Activated CD8-positive, alpha-beta memory T cell treated with anti-CD3 and anti-CD28 coated beads, Interleukin-2, amount 50 U/mL, for 48 hours (primary cell): ENCODE results near the gene TRAIP.
A peak's percentile ranks its signal among the peaks of the same experiment; 100 is the strongest.
"Not testable (repeated sequence)": the region's sequence is repeated elsewhere in the genome, so short reads cannot be mapped to it uniquely, and the experiment has no call there.

Experiments used
- DNase-seq: peaks from one replicate; pipeline ENCODE4 v3.0.0-alpha.2; 2020

Gene TRAIP, protein sequence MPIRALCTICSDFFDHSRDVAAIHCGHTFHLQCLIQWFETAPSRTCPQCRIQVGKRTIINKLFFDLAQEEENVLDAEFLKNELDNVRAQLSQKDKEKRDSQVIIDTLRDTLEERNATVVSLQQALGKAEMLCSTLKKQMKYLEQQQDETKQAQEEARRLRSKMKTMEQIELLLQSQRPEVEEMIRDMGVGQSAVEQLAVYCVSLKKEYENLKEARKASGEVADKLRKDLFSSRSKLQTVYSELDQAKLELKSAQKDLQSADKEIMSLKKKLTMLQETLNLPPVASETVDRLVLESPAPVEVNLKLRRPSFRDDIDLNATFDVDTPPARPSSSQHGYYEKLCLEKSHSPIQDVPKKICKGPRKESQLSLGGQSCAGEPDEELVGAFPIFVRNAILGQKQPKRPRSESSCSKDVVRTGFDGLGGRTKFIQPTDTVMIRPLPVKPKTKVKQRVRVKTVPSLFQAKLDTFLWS

DNA sequence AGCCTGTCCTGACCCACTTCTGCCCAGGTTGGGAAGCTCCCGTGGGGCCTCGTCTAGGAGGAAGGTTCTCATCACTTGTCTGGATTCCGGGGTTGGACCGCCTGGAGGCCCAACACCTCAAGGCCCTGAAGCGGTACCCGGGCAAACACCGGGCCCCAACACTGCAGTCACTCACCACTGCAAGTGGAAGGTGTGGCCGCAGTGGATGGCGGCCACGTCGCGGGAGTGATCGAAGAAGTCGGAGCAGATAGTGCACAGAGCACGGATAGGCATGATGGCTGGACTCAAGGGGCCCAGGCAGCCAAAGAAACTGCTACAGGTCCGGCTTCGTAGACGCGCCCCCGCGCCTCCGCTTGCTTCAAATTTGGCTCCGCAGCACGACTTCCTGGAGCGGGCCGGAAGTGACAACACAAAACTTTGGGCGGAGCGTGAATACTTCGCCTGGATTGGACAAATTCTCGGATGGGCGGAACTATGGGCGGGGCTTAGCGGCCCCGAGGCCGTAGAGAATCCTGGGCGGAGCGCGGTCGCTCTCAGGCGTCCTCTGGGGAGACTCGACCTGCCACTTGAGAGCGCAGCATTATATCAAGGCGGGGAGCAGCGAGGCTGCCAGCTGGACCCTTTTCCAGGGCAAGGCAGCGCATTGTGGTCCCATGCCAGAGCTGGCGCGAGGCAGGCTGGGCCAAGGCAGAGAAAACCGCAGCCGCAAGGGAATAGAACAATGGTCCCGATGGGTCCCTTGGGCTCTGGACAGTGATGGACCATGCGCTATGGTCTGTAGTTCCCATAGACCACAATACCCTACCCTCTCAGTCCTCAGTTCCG lies at the start of gene TRAIP:
Gene TRAIP (minus strand): TSS at position 384 of the 825 bp plus-strand sequence. CDS start 111 bp downstream, at position 273.
- DNase-seq, result peak; percentile 97

DNA sequence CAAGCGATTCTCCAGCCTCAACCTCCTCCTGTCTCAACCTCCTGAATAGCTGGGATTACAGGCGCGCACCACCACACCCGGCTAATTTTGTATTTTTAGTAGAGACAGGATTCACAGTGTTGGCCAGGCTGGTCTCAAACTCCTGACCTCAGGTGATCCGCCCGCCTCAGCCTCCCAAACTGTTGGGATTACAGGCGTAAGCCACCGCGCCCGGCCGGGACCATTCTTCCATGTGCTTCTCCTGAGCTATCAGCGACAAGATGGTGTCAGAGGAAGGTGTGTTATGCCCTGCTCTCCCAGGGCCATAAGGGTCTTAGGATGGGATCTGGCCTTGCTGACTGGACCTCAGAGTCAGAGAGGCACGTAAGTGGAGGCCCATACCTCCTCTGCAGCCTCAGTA lies 48.1 kb upstream of the TRAIP start:
- DNase-seq, result not testable (repeated sequence)

DNA sequence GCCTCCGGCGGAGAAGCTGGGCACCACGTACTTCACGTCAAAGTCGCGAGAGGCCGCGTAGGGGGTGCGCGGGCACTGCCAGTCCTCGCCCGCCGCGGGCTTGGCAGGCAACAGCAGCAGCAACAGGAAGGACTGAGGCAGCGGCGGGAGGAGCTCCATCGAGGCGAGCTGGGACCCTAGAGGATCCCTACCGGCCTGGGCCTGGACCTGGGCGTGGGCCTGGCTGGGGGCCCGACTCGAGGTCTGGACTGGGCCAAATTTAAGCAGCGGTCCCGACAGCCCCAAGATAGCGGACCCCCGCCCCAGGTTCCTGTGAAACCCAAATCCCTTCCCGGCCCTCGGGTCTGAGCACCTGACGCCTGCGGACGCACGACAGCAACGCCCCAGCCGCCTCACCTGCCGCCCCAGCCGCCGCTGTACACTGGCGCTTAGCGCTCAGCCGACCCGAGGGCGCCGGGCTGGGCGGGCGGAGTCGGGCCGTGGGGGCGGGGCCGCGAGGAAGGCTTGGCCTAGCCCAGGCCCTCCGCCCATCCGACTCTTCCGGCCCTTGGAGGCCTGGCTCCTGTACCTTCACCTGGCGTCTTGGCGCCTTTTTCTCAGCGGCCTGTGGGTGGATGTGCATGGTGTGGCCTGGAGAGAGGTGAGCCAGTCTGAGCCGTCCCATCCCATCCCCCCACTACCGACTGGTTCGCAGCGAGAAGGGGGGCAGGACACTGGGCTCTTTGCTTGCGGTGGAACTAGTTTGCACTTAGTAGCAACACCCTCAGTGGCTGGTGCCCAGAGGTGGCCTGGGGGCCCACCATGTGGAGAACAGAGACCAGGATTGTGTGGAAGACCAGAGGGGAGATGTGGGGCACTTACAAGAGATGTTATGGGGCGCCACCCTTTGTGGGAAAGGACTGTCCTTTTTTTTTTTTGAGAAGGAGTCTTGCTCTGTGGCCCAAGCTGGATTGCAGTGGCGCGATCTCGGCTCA lies 47.4 kb upstream of the TRAIP start, which contains the start of gene MST1R:
Gene MST1R (minus strand): TSS at position 423 of the 974 bp plus-strand sequence. CDS start 264 bp downstream, at position 159.
- DNase-seq, result peak; percentile 90

DNA sequence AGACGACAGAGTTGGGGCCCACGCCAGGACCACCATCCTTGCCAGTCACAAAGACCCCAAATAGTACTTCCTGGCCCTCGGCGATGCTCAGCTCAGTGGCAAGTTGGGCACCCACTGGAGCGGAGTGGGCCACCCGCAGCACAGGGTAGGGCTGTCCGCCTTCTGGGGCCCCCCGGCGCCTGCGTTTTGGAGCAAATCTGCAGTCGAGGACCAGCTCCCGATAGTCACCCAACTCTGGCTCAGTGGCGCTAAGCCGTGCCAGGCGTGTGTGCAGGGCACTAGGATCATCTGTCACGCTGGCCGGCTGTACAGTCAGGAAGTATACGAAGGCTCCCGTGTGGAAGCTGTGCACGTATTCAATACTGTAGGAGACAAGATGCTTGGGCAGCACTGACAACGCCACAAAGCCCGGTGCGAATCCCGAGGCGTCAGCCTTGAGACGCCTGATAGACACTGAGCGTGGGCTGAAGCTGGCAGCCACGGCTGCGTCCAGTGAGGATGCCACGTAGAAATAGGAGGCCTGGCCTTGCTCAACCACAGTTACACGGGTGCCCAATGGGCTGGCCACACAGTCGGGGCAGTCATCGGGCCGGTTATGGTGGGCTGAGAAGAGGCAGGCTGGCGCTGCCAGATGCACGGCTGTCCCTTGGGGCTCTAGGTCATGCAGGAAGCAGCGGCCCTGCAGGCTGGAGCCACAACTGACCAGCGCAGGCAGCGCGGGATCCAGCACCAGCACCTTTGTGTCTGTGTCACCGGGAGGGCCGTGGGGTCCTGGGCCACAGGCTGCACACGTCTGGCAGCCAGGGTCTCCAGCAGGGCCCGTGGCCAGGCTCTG lies 46.4 kb upstream of the TRAIP start:
- DNase-seq, result no peak

DNA sequence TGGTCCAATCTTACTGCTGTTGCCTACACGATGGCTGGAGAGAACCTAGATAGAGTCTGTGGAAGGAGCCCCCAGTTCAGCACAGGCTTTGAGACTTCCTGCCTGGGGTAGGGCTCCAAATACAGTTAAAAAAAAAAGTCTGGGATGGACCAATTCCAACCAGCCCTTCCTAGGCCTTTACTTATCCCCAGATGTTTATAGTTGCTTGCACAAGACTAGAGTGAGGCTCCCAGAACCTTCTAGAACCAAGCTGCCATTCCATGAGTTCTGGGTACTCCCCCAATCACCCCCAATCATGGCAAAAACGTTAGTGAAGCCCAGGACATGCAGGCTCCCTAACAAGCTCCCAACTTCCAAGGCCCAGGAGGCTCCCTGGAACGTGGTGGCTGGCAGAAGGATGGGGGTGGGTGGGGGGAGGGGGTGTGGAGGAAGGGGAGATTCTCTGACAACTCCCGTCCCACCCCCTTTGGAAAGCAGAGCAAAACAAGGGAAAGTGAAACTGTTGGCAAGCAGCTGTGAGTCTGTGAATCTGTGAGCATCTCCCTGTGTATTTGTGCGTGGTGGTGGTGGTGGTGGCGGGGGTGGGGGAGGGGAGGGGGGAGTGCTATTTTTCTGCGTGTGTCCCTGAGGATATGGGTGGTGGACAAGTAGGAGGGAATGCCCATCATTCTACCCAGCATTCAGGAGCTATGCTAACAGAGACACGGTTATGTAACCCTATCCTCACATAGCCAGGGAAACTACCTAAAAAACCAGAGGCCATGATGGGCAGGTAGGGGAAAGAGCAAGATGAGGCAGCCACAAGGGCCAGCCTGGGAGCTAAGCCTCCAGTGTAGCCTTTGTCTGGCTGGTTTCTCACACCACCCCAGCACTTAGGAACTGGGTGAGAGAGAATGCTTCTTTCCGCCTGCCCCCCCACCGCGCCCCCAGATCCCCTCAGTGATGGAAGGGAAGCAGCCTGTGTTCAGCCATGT lies 45.3 kb upstream of the TRAIP start:
- DNase-seq, result no peak

DNA sequence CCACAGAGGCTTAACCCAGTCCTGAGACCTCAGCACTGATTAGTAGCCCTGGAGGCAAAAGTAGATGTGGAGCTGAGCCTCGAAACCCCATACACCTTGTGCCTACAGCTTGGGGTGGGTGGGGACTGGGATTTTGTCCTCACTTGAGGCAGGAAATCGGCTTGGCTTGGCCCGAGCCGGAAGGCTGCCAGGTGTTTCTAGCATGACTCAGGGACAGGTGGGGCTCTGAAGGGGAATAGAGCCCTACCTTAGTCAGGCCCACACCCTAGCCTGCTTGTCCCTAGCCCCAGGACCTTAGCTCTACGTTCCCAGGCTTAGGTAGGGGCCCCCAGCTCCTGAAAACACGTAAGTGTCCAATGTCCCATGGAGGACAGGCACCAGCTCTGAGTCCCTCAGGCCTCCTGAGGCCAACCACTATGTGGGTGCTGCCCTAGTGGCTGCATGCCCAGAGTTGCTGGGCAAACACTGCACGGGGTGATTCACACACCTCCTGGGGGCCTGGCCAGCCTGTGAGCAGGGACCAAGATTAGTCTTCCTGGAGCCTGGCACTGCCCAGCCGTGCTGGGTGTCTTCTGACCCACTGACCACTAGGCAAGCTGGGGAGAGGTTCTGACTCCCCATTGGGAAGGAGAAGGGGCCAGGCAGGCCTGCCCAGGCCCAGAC lies 44.3 kb upstream of the TRAIP start:
- DNase-seq, result no peak

DNA sequence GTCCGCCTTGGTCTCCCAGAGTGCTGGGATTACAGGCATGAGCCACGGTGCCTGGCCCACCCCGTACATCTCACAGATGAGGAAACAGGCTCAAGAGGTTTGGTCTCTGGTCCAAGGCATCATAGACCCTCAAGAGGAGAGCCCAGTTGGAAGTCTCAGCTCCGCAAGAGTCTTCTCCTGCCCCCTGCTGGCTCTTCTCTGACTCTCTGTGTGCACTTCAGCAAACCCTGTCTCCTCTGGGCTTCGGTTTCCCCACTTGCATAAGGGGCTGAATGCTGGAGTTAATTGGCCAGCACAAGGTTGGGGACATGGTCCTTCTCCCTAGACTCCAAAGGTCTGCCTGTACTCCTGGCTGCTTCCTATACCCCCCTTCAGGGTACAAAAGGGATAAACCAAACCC lies 43.5 kb upstream of the TRAIP start:
- no peak for DNase-seq

DNA sequence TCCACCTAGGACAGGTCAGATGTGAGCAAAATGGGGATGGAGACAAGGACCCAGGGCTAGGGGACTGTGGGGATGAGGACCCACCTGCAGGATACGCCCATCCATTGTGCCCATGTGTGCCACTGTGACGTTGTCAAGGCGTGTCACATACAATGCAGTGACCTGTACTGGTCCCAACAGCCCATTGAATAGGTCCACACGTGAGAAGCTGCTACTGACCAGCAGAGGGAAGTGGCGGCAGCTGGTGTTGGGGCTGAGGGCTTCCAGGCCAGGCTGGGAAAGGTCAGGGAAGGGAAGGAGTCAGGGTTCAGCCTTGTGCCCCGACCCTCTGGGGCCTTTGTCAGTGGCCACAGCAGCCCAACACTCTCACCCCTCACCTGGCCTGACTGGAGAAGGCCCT lies 42.6 kb upstream of the TRAIP start:
- DNase-seq, result no peak

DNA sequence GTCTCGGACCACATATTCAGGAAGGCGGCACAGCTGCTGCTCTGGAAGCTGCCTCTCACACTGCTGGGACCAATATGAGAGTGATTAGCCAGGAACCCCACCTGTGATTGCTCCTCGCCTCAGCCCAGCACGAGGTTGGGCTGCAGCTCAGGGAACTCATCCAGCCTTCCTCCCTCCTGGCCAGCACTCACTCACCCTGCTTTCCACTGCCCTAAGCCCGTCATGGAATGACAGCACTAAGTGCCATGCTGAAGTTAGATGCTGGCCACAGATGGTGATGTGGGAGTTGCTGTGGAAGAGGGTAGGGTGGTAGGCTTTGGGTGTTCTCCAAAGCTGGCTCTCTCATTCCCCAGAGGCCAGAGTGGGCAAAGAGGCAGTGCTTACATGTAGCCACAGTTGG lies 40.0 kb upstream of the TRAIP start:
- DNase-seq, result no peak

DNA sequence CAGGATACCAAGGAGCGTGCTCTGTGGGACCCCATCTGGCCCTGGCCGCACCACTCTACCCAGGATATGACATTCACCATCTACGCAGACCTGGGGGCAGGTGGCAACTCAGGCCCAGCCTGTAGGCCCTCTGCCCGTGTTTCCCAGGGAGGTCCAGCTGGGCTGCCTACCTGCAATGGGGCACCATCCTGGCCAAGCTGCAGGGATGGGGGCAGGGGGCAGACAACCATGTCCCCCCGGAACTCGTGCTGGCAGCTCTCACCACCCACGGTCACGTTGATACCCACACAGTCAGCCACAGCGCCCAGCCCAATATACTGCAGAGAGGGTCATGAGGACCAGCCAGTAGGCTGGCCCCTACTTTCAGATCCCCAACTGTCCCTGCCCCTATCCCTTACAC lies 39.4 kb upstream of the TRAIP start:
- DNase-seq, result no peak

DNA sequence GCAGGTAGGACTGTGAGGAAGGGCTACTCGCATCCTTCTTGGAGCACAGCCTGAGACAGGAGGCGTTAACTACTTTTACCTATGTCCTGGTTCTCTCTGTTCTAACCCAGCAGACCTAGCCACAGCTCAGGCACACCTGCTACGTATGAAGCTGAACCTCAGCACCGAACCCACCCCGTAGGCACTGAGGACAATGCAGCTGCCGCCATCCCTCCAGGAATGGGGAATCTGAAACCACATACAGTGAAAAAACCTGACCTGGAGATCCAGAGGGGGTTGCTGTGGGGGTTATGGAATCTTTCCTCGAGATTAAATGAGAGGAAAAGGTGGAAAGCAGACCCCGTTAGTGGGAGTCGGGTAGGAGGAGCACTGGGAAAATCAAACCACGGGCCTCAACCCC lies 32.9 kb upstream of the TRAIP start:
- no peak for DNase-seq

DNA sequence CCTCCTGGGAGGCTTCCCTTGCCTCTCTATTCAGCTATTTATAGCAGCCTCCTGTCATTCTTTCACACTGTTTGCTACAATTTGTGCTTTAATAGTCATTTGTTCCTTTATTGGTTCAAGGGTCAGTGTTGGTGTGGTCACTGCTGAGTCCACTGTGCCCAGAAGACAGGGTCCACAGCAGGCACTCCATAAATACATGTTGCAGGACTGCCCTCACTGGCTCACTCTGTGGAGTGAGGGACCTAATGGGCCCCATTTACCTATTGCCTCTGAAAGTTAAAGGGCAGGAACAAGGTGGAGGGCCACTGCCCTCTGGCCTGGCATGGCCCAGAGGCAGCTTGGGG lies 30.5 kb upstream of the TRAIP start:
- no peak for DNase-seq

DNA sequence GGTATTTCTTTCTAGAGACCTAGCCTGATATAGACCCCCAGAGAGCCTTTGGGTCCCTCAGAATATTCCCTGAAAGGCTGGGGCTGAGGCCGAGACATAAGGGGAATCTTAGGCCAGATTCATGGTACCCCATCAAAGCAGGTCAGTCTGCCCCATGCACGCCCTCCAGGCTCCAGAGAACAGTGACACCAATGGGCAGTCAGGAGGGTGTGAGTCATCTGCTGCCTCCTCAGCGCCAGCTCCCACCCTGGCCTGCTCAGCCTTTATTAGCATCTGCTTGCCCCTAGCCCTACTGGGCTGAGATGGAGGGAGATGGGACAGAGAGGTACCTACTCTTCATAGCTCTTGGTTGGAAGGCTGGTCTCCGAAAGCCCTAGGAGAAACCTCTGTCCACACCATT lies 27.6 kb upstream of the TRAIP start:
- no peak for DNase-seq

DNA sequence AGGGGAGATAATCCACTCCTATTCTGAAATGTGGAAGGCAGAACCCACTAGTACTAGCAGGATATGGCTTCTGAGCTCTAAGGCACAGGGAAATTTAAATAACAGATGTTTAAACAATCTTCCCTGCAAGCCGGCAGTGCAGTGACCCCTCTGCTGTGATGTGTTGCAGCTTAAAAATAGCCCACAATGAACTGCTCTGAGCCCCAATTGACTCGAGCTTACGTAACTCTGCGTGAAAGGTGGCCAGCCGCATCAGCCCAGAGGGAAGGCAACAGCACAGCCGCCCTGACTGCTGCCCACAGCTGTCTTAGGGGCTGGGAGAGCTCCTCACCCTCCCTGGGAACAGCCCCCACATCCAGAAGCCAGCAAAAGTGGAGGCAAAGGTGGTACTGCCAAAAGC lies 25.8 kb upstream of the TRAIP start:
- DNase-seq, result no peak

DNA sequence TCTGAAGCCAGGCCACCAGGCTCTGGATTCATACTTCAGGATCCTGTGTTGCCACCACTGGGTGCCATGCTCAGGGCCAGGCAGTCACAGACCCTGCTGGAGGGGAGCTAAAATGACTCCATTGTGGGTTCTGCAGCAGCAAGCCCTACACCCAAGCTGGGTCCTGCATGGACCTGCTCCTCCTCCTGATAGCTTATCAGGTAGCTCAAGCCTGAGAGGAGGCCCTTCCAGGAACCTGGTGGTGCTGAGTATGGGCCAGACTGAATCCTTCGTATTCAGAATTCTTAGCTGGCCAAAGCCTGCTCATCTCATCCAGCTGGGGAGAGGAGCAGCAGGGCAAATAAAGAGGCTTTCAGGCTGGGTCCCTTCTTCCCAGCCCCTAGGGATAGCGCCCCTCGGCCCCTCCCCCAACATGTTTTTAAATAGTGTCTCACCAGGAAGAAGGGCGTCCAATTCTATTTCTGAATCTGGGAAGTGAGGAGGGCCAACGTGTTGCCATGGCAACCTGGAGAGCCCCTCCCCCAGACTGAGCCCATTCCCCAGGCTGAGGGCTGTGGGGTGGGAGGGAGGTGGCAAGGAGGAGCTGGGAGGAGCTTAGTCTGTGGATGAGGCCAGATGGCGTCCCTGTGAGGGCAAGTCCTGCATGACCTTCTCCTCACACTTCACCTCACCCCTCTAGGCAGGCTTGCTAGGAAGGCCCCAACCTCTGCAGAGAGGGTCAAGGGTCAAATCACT lies 24.4 kb upstream of the TRAIP start:
- no peak for DNase-seq

DNA sequence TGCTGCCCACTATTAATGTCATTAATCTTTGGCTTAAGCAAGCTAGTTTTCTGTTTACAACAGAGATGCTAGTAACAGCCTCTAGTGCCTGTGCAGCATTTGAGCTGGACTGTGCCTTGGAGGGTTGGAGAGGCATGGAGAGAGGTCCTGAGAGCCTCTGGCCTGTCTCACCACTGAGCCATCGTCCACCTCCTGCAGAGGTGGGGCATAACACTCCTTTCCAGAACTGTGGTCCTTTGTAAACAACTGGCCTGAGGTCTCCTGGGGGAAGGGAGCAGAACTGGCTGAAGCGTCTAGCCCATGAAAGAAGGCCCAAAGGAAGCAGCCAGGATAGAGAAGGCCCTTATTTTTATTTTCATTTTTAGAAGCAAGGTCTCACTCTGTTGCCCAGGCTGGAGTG lies 23.4 kb upstream of the TRAIP start:
- no peak for DNase-seq

DNA sequence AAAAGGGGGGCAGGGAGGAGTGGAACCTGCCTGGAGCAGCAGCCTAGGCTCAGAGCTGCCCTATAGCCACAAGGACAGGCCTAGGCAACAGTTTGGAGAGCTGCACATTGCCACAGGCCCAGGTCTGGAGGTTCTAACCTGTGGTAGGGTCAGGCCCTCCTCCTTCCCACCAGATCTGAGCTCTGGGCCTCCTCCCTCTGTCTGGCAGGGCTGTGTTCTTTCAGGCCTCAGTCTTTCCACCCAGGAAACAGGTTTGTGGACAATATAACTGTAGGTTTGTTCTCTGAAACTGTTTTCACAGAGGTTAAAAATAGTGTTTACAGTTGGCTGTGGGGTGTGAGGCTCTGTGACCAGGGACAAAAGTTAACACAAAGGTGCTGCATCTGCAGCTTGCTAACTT lies 22.3 kb upstream of the TRAIP start:
- no peak for DNase-seq

DNA sequence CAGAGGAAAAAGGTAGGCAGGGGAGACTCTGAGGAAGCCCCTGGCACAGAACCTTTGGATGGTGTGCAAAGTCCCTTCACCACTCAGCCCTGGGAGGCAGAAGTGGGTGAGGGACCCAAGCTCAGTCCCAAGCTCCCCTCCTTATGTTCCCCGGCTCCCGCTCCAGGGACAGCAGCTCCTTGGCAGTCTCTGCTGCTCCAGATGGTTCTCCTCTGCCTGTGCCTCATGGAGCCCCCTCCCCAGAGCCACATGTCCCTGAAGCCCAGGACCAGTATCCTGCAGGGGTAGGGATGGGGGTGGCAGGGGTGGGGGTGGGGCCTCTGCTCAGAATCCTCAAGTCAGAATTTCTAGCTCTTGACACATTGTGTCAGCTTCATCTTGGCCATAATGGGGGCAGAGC lies 21.4 kb upstream of the TRAIP start:
- DNase-seq, result no peak

DNA sequence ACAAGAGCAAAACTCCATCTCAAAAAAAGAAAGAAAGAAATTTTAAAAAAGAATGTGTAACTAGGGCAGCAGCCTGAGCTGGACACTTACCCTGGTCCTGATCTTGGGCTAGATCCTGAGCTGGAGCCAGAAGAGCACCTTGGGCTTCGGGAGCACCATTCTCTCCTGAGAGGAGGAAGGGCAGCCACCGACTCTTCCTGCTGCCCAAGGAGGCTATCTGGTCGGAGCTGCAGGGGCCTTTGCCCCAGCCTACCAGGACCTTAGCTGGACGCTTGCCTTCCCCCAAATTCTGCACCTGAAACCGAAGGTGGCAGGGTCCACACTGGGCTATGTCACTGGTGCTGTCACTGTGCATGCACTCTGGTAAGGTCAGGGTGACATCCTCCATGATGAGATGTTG lies 20.2 kb upstream of the TRAIP start:
- no peak for DNase-seq
